Bladder microvascular endothelial cell (primary cell): ENCODE measurements around the gene GSDME. TPM values are rescaled to one million over a fixed set of nuclear protein-coding genes. Genes with fewer than 3 reads are reported as not detected.

Experiments
- total RNA-seq: library from RNA; depleted of rRNA; stranded (reverse); fragments of >200 nt; gene quantifications from 2 replicates; pipeline ENCODE4 v1.2.3, GENCODE V29; 2014

GSDME gene
- total RNA-seq: 8.9 and 22.5 TPM in 2 replicates

DNA sequence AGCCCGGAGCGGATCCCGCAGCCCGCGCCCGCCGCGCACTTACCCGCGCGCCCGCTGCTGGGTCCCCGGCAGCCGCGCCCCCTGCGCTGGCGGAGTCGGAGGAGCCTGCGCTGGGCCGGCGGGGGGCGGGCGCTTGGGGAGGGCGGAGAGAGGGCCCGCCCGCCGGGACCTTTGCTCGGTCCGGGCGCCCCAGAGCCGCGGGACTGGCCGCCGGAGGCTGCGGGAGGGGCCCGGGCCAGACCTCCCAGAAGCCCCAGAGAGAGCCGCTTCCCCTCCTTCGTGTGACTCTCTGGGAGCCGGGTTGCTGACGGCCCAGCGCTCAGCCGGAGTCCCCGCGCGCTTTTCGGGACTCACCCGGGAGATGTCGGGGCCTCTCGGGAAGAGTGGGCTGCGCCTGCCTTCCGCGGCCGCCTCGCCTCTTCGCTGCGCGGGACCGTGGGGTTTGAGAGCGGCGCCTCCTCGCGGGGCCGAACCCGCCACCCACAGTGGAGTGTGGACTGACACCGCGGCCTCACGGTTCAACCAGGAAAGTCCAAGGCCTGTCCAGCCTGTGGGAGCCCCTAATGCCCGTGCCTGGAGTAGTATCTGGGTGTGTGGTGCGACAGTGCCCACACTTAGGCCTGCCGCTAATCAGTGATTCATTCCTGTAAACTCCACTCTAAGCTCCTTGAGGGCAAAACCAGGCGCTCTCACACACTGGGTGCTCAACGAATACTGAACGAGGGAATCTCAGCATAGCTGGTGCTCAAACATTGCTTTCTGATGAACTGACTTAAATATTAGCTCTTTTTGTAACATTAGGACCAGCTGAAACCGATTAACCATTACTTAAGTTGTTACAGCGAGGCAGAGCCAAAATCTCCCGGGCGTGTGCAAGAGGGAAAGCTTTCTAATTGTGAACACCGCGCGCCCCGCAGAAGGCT is at the start of gene GSDME:
GSDME (minus strand) TSS at position 112 of the 923 bp plus-strand sequence. CDS start 7,690 bp downstream, outside the sequence.

Other genes starting within 250 kb of the GSDME start
- gene PALS2, start 184.0 kb downstream of the GSDME start, total RNA-seq: 5.2 and 18.9 TPM in 2 replicates
- gene OSBPL3, start 222.7 kb upstream of the GSDME start, total RNA-seq: 12.6 and 40.3 TPM in 2 replicates